HepG2 (cell line): ENCODE measurements around the gene BSG. TPM values are rescaled to one million over a fixed set of nuclear protein-coding genes. Genes with fewer than 3 reads are reported as not detected.

Source experiments
- ATF1 ChIP-seq: IDR thresholded peaks from 2 replicates; pipeline ENCODE4 v1.6.1; 2016; ENCODE audit warnings: mild to moderate bottlenecking, control low read depth
- FOXC1 ChIP-seq: sonication (generic); formaldehyde crosslinking; IDR thresholded peaks from 2 replicates; pipeline ENCODE4 v1.8.0; 2022; ENCODE audit warnings: mild to moderate bottlenecking, missing genetic modification reagents, borderline replicate concordance
- GATAD2A ChIP-seq: IDR thresholded peaks from 2 replicates; pipeline ENCODE4 v1.6.1; 2016
- HDAC2 ChIP-seq: sonication (generic); formaldehyde crosslinking; IDR thresholded peaks from 2 replicates; pipeline ENCODE4 v1.4.0; 2020; ENCODE audit warnings: missing genetic modification reagents
- HIC2 ChIP-seq: sonication (generic); formaldehyde crosslinking; IDR thresholded peaks from 2 replicates; pipeline ENCODE4 v1.9.0; 2022; ENCODE audit warnings: low read depth, missing genetic modification reagents
- KLF15 ChIP-seq: sonication (generic); formaldehyde crosslinking; IDR thresholded peaks from 2 replicates; pipeline ENCODE4 v1.8.1; 2023; ENCODE audit warnings: borderline replicate concordance, mild to moderate bottlenecking, inconsistent platforms, missing genetic modification reagents, mixed read lengths
- MED1 ChIP-seq: sonication (generic); formaldehyde crosslinking; IDR thresholded peaks from 2 replicates; pipeline ENCODE4 v1.4.0; 2020; ENCODE audit warnings: missing genetic modification reagents
- NRL ChIP-seq: sonication (generic); formaldehyde crosslinking; IDR thresholded peaks from 2 replicates; pipeline ENCODE4 v1.5.0; 2020; ENCODE audit warnings: missing genetic modification reagents, mild to moderate bottlenecking, moderate library complexity, borderline replicate concordance
- PPARG ChIP-seq: conservative IDR thresholded peaks from 2 replicates; pipeline ENCODE4 v1.6.1; 2016; ENCODE audit warnings: missing biosample characterization, missing genetic modification reagents
- SATB2 ChIP-seq: sonication (generic); formaldehyde crosslinking; IDR thresholded peaks from 2 replicates; pipeline ENCODE4 v1.5.0; 2020; ENCODE audit warnings: missing genetic modification reagents
- TGIF2 ChIP-seq: IDR thresholded peaks from 2 replicates; pipeline ENCODE4 v1.6.1; 2016; ENCODE audit warnings: control low read depth, missing compliant biosample characterization
- YEATS2 ChIP-seq: sonication (generic); formaldehyde crosslinking; IDR thresholded peaks from 2 replicates; pipeline ENCODE4 v1.4.0; 2020; ENCODE audit warnings: missing genetic modification reagents, borderline replicate concordance
- ZEB1 ChIP-seq: IDR thresholded peaks from 2 replicates; pipeline ENCODE4 v1.6.1; 2012; ENCODE audit warnings: mild to moderate bottlenecking, low read depth, inconsistent platforms; ENCODE audit not compliant: insufficient replicate concordance
- ZNF280D ChIP-seq: sonication (generic); formaldehyde crosslinking; IDR thresholded peaks from 2 replicates; pipeline ENCODE4 v1.5.1; 2020; ENCODE audit warnings: mild to moderate bottlenecking, missing genetic modification reagents
- ZNF281 ChIP-seq: sonication (generic); formaldehyde crosslinking; IDR thresholded peaks from 2 replicates; pipeline ENCODE4 v1.4.0; 2020; ENCODE audit warnings: missing genetic modification reagents, borderline replicate concordance
- ZNF3 ChIP-seq: IDR thresholded peaks from 2 replicates; pipeline ENCODE4 v1.7.0; 2017; ENCODE audit warnings: inconsistent platforms
- ZNF350 ChIP-seq: sonication (generic); formaldehyde crosslinking; IDR thresholded peaks from 2 replicates; pipeline ENCODE4 v1.4.0; 2020; ENCODE audit warnings: mild to moderate bottlenecking, low read depth, missing genetic modification reagents, borderline replicate concordance
- ZNF468 ChIP-seq: sonication (generic); formaldehyde crosslinking; IDR thresholded peaks from 2 replicates; pipeline ENCODE4 v1.8.0; 2022; ENCODE audit warnings: mild to moderate bottlenecking, moderate library complexity, missing genetic modification reagents
- ZNF513 ChIP-seq: sonication (generic); formaldehyde crosslinking; conservative IDR thresholded peaks from 2 replicates; pipeline ENCODE4 v1.5.0; 2020; ENCODE audit warnings: missing genetic modification reagents
- ZNF670 ChIP-seq: sonication (generic); formaldehyde crosslinking; IDR thresholded peaks from 2 replicates; pipeline ENCODE4 v1.8.0; 2022; ENCODE audit warnings: mild to moderate bottlenecking, missing genetic modification reagents, borderline replicate concordance
- ZNF678 ChIP-seq: sonication (generic); formaldehyde crosslinking; IDR thresholded peaks from 2 replicates; pipeline ENCODE4 v1.4.0; 2020; ENCODE audit warnings: mild to moderate bottlenecking, missing genetic modification reagents
- ZNF768 ChIP-seq: sonication (generic); formaldehyde crosslinking; IDR thresholded peaks from 2 replicates; pipeline ENCODE4 v1.4.0; 2020; ENCODE audit warnings: missing genetic modification reagents
- polyA plus RNA-seq, 8 experiments: library from polyadenylated mRNA; depleted of rRNA in 3 of 8; stranded (reverse) in 7 of 8; unstranded in 1 of 8; fragments of >200 nt; fragmentation: Illumina TruSeq in 4 of 8; extraction: Trizol in 4 of 8; gene quantifications; 2 replicates each; pipeline versions ENCODE4 v1.2.1 to v1.2.3, GENCODE V29; 2011 to 2016; ENCODE audit warnings: low read depth in 4 of 8, missing spikeins in 1 of 8, mixed read lengths in 1 of 8; ENCODE audit not compliant: insufficient read depth in 1 of 8
- total RNA-seq, 5 experiments: library from RNA; depleted of rRNA; stranded (reverse); fragments of >200 nt; fragmentation: Illumina TruSeq; extraction: Trizol; gene quantifications; 2 replicates each; pipeline ENCODE4 v1.2.3, GENCODE V29; 2016; ENCODE audit warnings: low read depth in 1 of 5

Gene BSG
- total and polyA plus RNA-seq, 2 of the 13 experiments (the other 11 are each of a cell fraction or from before 2014, with no cell fraction given), result 309 to 754 TPM

GRCh38 chr19:572140-572742 is at the start of gene BSG (continued):
- TF ChIP-seq ZNF513, result no peak
- no peak for TF ChIP-seq KLF15
- no peak for TF ChIP-seq ATF1 (CRISPR knock-in tag)
- peak; percentile 26; the same call in 1 of the 2 replicates for TF ChIP-seq YEATS2 (CRISPR knock-in tag)
- no peak for TF ChIP-seq ZNF670 (CRISPR knock-in tag)
- peak; percentile 35; the same call in 1 of the 2 replicates for TF ChIP-seq ZNF678
- no peak; the same call in 1 of the 2 replicates for TF ChIP-seq HIC2
- TF ChIP-seq ZNF468, result no peak
- no peak for TF ChIP-seq NRL (CRISPR knock-in tag)
- TF ChIP-seq ZEB1, result no peak
- TF ChIP-seq PPARG (CRISPR knock-in tag), result 0 out of 2 replicates have a peak, but pooled peaks have one; percentile 15
- TF ChIP-seq TGIF2 (CRISPR knock-in tag), result no peak
- TF ChIP-seq ZNF281, result no peak
- no peak for TF ChIP-seq ZNF3 (CRISPR knock-in tag)
- TF ChIP-seq MED1 (CRISPR knock-in tag), result peak; percentile 71
- no peak for TF ChIP-seq SATB2 (CRISPR knock-in tag)
- no peak; the same call in 1 of the 2 replicates for TF ChIP-seq ZNF350 (CRISPR knock-in tag)
- 0 out of 2 replicates have a peak, but pooled peaks have one; percentile 57 for TF ChIP-seq ZNF280D (CRISPR knock-in tag)
- TF ChIP-seq HDAC2, result no peak
- peak; percentile 23 for TF ChIP-seq FOXC1 (CRISPR knock-in tag)
- TF ChIP-seq ZNF768, result peak; percentile 72; the same call in 1 of the 2 replicates
- no peak; the same call in 1 of the 2 replicates for TF ChIP-seq GATAD2A (CRISPR knock-in tag)
